CD4-positive, alpha-beta T cell treated with Interleukin-4 for 1 hour (primary cell): ENCODE data around the gene MAP3K14.

Experiments used
- DNase-seq, 2 donors: peaks; one replicate each; pipeline ENCODE4 v3.0.0-alpha.2; 2020 to 2022

Gene MAP3K14

DNA sequence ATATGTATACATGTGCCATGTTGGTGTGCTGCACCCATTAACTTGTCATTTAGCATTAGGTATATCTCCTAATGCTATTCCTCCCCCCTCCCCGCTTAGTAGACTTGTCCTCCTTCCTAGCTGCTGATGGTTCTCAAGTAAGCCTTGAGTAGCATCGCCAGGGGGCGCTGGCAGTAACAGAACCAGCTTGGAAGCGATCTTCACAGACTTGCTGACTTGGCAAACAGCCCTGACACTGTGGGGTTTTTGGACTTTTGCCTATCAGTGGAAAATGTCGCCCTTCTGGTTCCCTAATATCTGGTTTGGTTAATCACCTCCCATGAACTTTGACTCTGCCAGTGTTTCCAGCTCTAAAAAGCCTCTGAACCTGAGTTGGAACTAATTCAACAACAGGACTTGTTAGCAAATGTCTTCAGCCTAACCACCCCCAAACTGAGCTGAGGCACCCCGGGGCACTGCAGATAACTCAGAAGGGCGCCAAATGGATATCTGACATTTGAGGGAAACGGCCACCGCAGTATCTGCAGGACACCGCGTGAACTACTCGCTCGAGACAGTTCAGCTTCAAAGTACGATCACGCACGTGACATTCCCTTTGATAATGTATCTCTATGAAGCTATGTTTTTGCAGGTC lies 39.5 kb downstream of the MAP3K14 start:
- DNase-seq, result peak; percentile 90 to 91

DNA sequence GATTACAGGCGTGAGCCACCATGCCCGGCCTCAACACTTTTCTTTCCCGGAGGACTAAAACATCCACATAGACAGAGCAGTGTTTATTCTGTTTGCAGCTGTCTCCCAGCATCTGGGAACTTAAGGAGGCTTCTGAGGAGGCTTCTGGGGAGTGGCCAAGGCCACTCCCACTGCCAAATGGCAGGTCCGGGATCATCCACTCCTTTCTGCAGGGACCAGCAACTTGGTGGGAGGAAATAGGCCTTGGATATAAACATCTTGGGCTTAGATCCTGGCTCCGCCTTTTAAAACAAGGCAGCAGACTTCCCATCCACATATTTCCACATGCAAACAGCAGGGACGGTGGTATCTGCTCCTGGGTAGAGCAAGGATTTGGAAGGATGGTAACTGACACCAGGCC lies 40.8 kb downstream of the MAP3K14 start:
- DNase-seq, result no peak

DNA sequence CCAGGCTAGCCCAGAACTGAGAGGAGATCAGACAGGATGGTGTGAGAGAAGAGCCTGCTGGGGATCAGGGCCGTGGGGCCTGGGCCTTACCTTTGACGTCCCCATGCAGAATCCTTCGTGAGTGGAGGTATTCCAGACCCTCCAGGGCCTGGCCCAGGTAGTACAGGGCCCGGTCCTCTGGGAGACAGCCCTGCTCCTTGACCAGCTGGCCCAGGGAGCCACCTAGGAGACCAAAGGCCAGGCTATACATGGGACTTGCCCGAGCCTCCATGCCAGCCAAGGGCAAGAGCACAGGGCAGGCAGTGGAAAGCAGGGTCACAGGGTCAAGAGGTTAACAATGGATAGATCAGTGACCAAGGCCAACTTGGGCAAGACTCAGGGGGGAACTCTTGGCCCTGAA lies 42.8 kb downstream of the MAP3K14 start:
- DNase-seq, result no peak

DNA sequence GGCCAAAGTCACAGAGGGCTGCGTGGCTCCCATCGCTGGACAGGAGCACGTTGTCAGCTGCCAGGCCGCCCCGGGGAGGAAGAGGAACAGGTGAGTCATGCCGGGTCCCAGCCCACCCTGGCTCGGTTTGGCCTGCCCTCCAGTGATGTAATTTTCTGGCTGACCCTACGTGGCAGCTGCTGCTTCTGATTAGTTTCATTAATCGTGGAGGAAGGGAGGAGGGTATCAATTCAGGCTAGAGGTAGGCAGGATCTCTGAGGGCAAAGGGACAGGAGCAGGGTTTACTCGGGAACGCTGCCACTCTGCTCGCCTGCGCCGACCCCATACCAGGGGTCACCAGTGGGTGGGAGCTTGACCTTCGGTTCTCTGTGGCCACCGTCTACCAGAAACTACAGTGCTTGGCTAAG lies 43.3 kb downstream of the MAP3K14 start:
- no peak for DNase-seq

DNA sequence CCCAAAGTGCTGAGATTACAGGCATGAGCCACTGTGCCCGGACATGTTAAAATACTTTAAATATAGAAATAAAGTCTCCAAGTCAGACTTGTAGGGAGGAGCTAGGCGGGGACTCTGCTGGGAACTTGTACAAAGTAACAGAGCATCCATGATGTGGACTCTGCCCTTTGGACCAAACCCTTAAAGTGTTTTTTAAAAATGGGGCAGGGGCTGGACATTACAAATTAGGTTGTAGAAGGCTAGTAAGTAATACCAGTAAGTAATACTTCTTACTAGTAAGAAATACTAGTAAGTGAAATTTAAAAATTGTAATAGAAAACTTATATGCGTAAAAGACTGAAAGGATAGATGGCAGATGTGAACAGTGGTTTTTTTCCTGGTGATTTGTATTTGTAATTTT lies 45.2 kb downstream of the MAP3K14 start:
- no peak for DNase-seq

DNA sequence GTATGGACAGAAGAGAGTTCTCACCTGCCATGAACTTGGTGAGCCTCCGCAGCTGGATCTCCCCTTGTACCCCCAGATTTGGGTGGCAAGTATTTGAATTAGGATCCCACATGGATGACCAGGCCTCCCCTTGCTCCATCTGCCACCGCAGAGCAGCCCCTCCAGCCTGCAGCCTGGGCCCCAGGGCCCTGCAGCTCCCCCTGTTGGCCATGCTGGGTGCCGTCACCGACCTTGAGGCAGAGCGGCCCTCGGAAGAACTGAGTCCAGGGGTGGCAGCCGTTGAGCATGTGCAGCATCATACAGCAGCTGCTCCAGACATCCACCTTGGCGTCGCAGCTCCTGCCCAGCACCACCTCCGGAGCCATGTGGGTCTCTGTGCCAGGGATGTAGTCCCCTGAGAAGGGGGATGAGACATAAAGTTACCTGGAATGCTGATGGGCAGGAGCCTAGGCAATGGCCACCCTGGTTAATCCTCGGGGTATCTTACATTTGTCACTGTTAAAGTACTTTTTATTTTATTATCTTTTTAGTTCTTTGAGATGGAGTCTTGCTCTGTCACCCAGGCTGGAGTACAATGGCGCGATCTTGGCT lies 45.9 kb downstream of the MAP3K14 start:
- DNase-seq, result peak; percentile 38 to 56

DNA sequence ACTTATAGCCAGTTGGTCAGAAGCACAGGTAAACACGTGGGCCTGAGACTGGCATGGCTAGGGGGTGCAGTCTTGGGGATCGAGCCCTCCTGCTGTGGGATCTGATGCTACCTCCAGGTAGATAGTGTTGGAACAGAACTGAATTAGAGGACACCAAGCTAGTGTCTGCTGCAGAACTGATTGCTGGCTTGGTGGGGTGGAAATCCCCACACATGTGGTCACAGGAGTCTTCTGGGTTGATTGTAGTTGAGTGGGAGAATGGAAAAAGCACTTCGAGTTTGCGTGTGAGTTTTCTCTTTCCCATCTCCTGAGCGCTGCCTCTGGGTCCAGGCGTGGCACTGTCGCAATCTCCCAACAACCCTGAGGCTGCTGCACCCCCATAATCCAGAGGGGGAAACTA lies 46.9 kb downstream of the MAP3K14 start:
- no peak for DNase-seq

DNA sequence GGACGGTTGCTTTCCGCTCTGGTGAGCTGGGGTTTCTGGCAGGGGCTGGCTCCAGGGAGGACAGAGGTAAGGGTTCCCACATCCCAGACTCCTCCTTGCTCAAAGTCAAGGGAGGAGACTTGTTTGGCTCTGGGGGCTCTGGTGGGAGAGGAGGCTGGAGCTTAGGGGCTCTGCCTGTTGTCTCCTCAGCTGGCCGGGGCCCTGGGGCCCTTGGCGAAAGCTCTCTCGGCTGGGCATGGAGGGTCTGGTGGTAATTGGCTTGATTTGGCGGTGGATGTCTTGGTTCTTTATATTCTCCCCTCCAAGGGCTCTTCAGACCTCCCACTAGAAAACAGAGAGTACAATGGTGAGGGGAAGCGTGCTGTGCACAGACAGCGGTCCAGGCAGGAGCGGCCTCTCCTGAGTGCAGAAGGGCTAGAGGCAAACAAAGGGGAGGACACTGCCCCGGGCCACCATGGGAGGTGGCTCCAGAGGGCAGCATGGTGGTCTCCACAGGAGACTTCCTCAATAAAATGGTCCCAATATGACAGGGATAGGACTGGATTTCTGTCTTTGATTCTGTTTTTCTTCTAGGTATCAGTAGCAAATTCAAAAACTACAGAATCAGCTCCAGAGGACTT lies 49.3 kb downstream of the MAP3K14 start:
- DNase-seq, result no peak

DNA sequence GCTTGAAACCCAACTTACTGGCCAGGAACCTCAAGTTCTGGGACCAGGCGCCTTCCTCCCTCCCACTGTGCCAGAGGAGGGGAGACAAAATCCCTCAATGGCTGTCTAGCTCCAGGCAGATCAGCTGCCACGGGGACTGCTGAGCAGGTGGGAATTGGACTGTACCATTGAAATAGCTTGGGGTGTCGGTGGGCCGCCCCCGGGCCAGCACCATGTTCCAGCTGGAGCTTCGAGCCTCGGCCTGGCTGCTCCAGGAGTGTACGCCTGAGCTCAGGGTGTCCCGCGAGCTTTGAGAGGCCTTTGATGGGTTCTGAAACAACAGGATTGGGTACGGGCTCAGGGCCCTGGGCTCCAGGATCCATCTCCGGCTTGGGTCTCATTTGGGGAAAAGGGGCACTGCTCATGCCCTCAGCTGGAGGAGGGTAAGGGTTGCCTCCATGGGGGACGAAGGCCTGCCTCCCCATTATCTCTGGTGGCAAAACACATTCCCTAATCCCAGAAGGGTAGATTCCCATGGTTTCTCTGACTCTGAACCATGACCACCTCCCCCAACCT lies 50.4 kb downstream of the MAP3K14 start:
- DNase-seq, result no peak

DNA sequence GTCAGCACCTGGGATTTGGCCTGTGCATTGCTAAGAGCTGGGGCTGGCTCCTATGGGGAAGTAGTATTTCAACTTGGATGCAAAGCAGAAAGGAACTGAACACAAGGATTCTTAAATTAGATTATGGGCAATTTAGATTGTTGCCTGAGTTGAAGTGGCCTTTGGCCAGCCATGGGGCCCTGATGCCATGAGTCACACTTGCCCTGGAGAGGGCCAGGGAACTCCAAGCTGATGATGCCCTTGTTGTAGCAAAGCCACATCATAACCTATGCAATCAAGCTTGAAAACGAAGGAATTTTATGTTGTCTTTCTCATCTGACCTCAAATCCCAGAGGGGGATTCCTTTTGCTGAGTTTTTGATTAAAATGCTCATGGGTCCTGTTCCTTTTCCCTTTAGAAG lies 51.0 kb downstream of the MAP3K14 start:
- DNase-seq, result no peak

DNA sequence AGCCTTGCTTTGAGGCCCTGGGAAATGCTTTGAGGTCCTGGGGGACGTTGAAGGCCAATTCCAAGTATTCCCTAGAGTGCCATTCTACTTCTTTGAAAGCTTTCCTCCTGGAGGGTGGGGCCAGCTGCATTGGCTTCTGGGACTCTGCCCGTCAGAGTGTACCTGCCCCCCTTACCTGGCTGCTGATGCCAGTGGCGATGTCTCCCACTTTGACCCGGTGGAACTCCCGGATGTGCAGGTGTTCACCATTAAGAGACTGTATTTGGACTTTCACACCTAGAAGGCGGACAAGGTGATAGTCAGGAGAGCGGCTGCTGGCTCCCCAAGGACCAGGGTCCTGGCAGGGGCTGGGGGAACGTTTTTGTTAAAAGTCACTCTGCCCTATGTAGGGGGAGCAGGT lies 51.8 kb downstream of the MAP3K14 start:
- DNase-seq, result no peak

DNA sequence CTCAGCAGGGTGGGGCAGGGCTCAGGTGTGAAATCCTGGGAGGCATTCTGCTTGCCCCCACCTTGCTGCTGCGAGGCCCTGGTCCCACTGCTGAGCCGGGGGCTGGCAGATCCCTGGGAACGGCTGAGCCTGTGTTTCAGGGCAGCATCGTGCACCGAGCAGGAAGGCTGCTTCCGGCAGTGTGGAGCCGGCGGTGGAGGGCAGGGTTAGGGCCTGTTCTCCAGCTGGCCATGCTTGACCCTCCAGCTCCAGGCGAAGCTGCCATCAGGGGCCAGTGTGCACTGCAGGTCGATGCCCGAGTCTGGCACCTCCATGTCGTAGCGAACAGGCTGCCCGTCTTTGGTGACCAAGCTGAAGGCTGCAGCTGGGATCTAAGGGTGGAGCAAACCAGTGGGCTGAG lies 52.4 kb downstream of the MAP3K14 start:
- DNase-seq, result no peak

DNA sequence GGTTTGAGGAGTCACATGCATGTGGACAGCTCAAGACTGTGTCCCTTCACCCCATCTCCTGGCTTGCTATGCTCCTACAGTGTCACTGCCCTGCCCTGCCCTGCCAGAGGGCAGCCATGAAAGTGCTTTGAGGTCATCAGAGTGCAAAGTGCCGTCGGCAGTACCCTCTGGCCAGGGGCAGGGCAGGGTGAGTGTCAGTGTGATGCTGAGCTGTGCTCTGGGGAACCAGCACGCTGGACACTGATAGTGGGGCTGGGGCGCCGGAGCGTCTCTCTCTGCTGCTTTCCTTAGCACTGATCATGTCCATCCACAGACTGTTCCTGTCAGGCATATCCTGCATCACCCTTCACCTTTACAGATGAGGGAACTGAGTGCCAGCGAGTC lies 53.4 kb downstream of the MAP3K14 start:
- no peak for DNase-seq

DNA sequence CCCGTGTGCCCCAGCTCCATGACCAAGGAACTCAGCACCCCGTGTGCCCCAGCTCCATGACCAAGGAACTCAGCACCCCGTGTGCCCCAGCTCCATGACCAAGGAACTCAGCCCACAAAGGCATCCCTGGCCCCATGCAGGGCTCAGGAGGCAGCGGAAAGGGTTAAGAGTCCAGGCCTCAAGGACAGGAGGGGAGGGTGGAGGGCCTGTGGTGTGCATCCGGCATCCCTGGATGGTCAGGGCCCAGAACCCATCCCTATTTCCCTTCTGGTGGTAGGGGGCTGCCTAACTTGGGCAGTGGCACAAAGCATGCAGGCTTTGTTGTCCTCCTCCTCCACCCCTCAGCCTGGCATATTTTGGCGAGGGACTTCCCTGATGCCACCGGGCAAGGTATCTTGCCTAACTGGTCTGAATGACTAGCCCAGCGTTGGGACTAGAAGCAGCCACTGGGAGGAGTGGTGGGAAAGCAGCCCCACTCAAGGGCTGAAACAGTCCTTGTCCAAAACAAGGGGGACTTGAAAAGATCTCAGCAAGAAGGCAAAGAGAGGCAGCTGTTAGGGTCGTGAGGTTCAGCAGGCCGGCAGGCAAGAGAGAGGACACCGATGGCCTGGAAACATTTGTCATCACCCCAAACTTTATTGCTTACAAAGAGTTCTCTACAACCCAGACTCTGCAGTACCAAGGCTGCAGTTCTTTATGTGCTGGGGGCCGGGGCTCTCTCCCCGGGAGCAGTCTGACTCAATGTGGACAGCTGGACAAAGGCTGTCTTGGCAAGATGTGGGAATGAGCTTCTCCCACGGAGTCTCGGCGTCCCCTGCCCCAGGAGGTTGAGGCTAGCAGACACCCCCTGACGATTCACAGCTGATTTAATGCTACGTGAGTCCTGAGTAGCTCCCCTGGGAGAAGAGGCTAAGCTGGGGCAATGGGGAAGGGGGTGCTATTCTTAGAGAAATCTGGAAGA lies 54.0 kb downstream of the MAP3K14 start:
- no peak for DNase-seq

DNA sequence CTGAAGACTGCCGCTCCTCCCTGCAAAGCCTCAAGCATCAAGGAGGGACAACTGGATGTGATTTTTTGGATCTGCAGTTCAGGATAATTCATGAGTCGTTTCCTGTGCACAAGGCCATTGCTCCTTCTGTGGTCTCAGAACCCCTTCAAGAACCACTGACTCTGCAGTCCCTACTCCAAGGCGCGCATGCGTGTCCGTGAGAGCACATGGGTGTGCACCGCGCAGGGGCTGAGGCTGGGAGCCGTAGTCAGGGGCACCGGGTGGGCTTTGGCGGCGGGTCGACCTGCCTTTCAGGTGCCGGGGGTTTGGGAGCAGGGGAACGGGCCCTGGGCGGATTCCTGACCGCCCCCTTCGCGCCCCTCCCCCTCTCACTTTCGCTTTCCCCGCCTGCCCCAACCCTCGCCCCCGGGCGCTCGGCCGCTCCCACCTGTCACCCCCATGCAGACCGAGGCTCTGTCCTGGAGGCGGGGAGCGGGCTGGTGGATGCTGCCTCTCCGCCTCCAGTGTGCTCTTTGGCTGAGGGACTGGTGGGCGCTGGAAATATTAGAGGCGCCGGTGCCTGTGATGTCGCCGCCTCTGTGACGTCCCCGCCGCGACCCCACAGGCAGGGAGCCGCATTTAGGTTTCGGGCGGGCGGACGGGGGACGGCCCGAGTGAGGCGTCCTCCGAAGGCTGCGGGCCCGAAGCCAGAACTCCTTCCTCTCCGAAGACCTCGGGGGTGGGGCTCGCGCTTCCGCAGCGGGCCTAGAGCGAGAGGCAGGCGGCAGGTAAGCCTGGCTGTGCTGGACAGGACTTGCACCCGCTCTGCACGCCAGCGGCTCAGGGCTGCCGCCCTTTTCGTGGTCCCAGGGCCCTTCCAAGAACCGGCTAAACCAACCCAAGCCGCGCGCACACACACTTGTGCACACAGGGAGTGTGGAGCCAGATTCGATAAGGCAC lies 55.0 kb downstream of the MAP3K14 start, which contains the start of gene SPATA32:
TSS of gene SPATA32 (minus strand) at position 518 of the 939 bp plus-strand sequence. CDS start at position 440, 78 bp downstream.
- DNase-seq, result peak; percentile 55 to 60

DNA sequence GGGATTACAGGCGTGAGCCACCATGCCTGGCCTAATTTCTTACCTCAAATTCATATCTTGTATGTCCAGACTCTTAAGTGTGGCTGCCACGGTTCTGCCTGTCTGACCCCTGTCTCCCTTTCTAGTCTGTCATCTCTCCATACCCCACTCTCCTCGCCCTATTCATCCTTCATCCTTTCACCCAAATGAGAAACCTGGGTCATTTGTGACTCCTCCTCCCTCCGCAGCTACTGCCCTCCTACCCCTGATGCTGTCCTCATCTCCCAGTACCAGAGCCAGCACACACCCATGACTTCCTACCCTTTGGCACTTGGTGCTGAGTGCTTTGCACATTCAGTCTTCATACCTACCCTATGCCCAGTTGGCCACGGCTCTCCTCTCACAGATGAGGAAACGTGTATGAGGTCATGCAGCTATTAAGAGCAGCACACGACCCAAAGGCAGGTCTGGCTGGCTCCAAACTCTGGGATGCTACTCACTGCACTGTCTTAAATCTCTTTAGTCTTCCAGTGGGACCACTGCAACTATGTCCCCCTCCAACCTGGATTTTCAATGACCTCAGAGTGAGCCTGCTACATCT lies 56.5 kb downstream of the MAP3K14 start:
- DNase-seq, result no peak

DNA sequence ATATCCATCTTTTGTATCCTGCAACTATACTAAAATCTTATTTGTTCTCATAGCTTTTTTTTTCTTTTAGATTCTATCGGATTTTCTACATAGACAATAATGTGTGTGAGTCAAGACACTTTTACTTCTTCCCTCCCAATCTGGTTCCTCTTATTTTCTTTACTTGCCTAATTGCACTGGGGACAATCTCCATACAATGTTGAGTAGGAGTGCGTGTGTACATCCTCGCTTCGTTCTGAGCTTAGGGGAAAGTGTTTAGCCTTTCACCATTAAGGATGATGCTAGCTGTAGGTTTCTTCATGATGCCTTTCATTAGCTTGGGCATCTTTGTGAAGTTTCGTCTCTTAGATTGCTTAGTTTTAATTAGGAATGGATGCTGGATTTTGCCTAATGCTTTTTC lies 57.8 kb downstream of the MAP3K14 start:
- DNase-seq, result no peak

DNA sequence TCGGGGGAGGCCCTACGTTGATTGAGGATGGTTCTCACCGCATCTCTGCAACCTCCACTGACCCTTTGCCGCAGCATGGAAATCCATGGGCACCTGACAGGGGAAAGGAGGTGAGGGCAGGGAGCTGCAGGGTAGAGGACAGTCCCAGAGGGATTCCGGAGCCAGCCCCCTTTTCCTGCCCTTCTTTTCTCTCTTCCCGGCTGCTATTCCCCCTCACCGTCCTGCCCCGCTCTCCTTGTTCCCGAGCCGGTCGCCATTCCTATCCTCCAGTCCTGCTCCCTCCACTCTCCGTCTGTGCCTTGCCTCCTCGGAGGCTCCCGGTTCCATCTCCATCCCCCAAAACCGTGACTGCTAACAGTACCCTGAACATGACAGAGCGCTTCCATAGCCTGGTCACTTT lies 59.7 kb downstream of the MAP3K14 start:
- no peak for DNase-seq

DNA sequence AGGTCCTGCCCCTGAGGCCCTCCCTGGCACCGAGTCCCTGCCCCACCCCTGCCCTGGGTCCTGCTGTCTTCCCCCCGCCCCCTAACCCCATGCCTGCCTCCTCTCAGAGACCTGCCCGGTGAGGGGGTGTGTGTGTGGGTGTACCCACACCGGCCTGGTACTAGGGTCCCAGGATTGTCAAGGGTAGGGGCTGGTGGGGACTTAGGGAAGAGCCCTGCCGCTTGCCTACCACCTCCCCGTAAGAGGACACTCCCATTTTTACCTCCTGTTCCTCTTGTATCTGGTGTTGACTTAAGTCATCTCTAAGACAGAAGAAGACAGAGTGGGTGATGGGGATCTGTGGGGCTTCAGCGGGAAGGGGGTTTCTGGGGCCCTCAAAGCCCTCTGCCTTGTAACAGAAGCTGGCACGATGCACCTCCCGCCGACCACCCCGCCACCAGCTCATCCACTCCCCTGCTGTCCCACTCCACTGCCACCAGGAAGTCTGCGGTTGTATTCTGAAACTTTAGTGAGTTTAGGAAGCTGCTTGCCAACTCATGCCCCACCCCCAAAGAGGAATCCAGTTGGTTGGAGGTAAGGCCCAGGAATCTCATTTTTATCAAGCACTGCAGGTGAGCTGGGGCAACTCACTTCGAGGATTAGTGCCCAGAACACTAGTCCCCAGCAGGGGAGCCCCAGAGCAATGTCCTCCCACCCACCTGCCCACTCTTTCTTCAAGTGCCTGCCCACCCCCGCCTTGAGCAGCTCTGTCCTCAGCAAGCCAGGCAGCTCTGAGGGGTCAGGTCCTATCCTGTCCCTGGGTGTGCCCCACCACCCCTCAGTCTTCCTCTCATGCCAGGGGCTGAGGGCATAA lies 60.5 kb downstream of the MAP3K14 start:
- DNase-seq, result no peak

DNA sequence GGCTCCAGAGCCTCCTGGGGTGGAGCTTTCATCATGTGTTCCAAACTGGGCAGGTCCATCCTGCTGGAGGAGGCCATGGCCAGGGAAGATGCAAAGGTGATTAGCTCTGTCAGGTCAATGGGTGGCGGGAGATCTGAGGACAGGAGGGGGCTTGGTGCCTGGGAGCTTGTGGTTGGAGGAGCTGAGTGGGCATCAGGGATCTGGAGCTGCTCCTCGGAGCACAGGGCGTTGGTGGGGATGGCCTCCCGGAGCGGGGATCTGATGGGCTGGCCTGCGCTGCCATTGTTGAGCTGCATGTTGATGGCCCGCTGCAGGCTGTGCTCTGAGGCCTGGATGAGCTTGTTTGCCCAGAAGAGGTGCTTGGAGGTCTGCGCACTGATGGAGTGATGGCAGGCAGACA lies 61.5 kb downstream of the MAP3K14 start:
- no peak for DNase-seq

DNA sequence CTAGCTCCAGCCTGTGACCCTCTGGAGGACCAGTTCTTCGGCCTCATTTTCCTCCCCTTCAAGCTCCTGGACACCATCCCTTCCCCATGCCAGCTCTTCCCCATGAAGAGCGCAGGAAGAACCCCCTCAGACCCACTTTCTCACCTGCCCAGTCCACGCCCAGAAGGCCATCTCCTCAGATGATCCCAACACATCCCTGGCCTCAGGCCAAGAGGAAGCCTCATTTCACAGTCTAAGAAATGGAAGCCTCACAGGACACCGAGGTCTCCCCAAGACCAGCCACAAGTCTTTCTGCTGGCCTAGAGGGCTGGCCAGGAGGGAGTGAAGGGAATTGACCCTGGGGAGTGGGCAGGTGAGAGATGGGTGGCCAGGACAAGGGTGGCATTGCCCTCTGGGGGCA lies 62.9 kb downstream of the MAP3K14 start:
- DNase-seq, result no peak
